Ovary (tissue), 9 donors: ENCODE measurements around the gene MAP3K7CL. TPM values are rescaled to one million over a fixed set of nuclear protein-coding genes. Genes with fewer than 3 reads are reported as not detected.

Experiments used
- DNase-seq, 5 donors: peaks; one replicate each; pipeline ENCODE4 v3.0.0-alpha.2; 2019 to 2020
- H3K27ac ChIP-seq, 2 donors: fragments of 200-600 bp; one replicate each; pipeline versions ENCODE4 v1.5.1 to v1.8.0; 2019 to 2022
- H3K27me3 ChIP-seq: fragments of 200-600 bp; one replicate; pipeline ENCODE4 v1.8.0; 2022
- H3K36me3 ChIP-seq: fragments of 200-600 bp; sonication (generic); one replicate; pipeline ENCODE4 v1.5.1; 2019
- H3K4me1 ChIP-seq: one replicate; pipeline ENCODE4 v1.8.1; 2013; ENCODE audit warnings: mild to moderate bottlenecking, moderate library complexity; ENCODE audit not compliant: insufficient read depth
- H3K4me3 ChIP-seq: fragments of 200-600 bp; sonication (generic); one replicate; pipeline ENCODE4 v1.5.1; 2017
- H3K9me3 ChIP-seq, 2 donors: fragments of 200-600 bp in 1 of 2; sonication (generic) in 1 of 2; one replicate each; pipeline versions ENCODE4 v1.5.1 to v1.8.1; 2013 to 2019; ENCODE audit warnings: mild to moderate bottlenecking in 1 of 2, moderate library complexity in 1 of 2
- CTCF ChIP-seq, 3 donors: fragments of 450-650 bp in 2 of 3; fragments of 200-600 bp in 1 of 3; IDR thresholded peaks; one replicate each; pipeline versions ENCODE4 v1.5.1 to v1.8.0; 2016 to 2022; ENCODE audit warnings: antibody characterized with exemption in 3 of 3, mild to moderate bottlenecking in 1 of 3
- EP300 ChIP-seq: sonication (generic); formaldehyde crosslinking; IDR thresholded peaks from one replicate; pipeline ENCODE4 v1.6.1; 2017; ENCODE audit warnings: antibody characterized with exemption
- POLR2A ChIP-seq: fragments of 450-650 bp; IDR thresholded peaks from one replicate; pipeline ENCODE4 v1.6.1; 2017; ENCODE audit warnings: antibody characterized with exemption, mild to moderate bottlenecking, moderate library complexity
- WGBS, 3 donors: extraction: QIAGEN DNeasy Blood & Tissue Kit in 1 of 3; methylation state at CpG; one replicate each; pipeline versions ENCODE4 v1.1.5 to v1.1.7; 2013 to 2017; 5-methylcytosine and 5-hydroxymethylcytosine counted together
- intact Hi-C, 4 donors: fragments of 100-400 bp; cut with DNase I; formaldehyde crosslinking; loops; one replicate each; pipeline versions ENCODE4 v1.11.0 to v1.15.1; 2022 to 2023
- polyA plus RNA-seq, 2 donors: library from polyadenylated mRNA; stranded (reverse); fragments of 200-250 nt in 1 of 2; fragments of 350-450 nt in 1 of 2; fragmentation: Illumina TruSeq in 1 of 2; extraction: RNeasy Lipid Tissue Mini Kit (QIAGEN cat#74804) in 1 of 2; gene quantifications; one replicate each; pipeline ENCODE4 v1.2.3, GENCODE V29; 2013 to 2014
- total RNA-seq, 7 donors: library from RNA; depleted of rRNA in 2 of 7; stranded (reverse); fragments of >200 nt in 2 of 7; fragmentation: NEBNext Ultra II Directional in 3 of 7; extraction: Animal tissue kit (Norgen Biotek cat#: 25700) in 3 of 7; gene quantifications; one replicate each; pipeline versions ENCODE4 v1.1.0 to v1.2.4, GENCODE V29; 2016 to 2023
- donor health status: DM: no; HTN: no; CAD: no; lungs with moderate emphysema.
- donor health status: DM: no; HTN: no; CAD: no.
- donor health status: Bipolar disorder and iron deficiency.
- donor health status: DM: yes; HTN: yes; CAD: no.
- donor health status: DM: no; HTN: no; CAD: no.
- donor health status: DM: yes; HTN: yes; CAD: no.

The MAP3K7CL gene
- total and polyA plus RNA-seq, 9 donors = 3.0 to 18.6 (median 6.7) TPM

- Histone ChIP-seq H3K36me3 (no peaks in the 10 kb centered on the region), H3K27ac (no peak overlapping the region), H3K4me3 (no peak overlapping the region), H3K9me3 (no peaks in the 10 kb centered on the region), H3K4me1 (no peaks in the 10 kb centered on the region), H3K27me3 (no peaks in the 10 kb centered on the region)
- no peak for DNase-seq
- TF ChIP-seq EP300 (no peak), POLR2A (no peak), CTCF (IDR thresholded peaks at IDR 0.05) (no peak)
- intact Hi-C loops = no loop called here
- WGBS, 3 donors = 36 to 59% (median 51%) methylated on average over 1 of the region's 1 CpG
These were observed 22.5 kb downstream of the MAP3K7CL start for GRCh38 chr21:29152916-29153315.

- H3K4me1 ChIP-seq = no peaks in the 10 kb centered on the region
- TF ChIP-seq EP300 (no peak), POLR2A (no peak), CTCF (IDR thresholded peaks at IDR 0.05) (no peak)
- H3K27me3 ChIP-seq = no peaks in the 10 kb centered on the region
- no peak for DNase-seq
- 87 to 92% (median 91%) methylated on average over 3 of the region's 3 CpGs for WGBS, 3 donors
- no peaks in the 10 kb centered on the region for H3K36me3 ChIP-seq
- H3K4me3 ChIP-seq = no peak overlapping the region
- no peaks in the 10 kb centered on the region for H3K9me3 ChIP-seq
- H3K27ac ChIP-seq = no peak overlapping the region
- intact Hi-C loops = no loop called here
These were observed 23.8 kb downstream of the MAP3K7CL start for GRCh38 chr21:29154270-29154669.

- intact Hi-C loops = no loop called here
- H3K4me3 ChIP-seq = peak overlapping the region; percentile 26
- no peaks in the 10 kb centered on the region for H3K4me1 ChIP-seq
- no peaks in the 10 kb centered on the region for H3K36me3 ChIP-seq
- no peaks in the 10 kb centered on the region for H3K9me3 ChIP-seq
- 37 to 42% (median 40%) methylated on average over 25 of the region's 25 CpGs for WGBS, 3 donors
- DNase-seq = peak; percentile 15 to 47 (median 22)
- TF ChIP-seq CTCF (IDR thresholded peaks at IDR 0.05) (no peak), POLR2A (no peak), EP300 (no peak)
- no peaks in the 10 kb centered on the region for H3K27me3 ChIP-seq
- no peak overlapping the region for H3K27ac ChIP-seq
These were observed 24.9 kb downstream of the MAP3K7CL start for GRCh38 chr21:29155118-29155932.

GRCh38 chr21:29155933-29156260 lies 25.5 kb downstream of the MAP3K7CL start:
- no peak for DNase-seq
- Histone ChIP-seq H3K9me3 (no peaks in the 10 kb centered on the region), H3K27ac (no peak overlapping the region), H3K36me3 (no peaks in the 10 kb centered on the region), H3K4me1 (no peaks in the 10 kb centered on the region), H3K4me3 (no peak overlapping the region), H3K27me3 (no peaks in the 10 kb centered on the region)
- intact Hi-C loops = no loop called here
- no peak for TF ChIP-seq EP300
- no peak for TF ChIP-seq CTCF (IDR thresholded peaks at IDR 0.05)
- TF ChIP-seq POLR2A = no peak
- WGBS, 3 donors = 85 to 95% (median 88%) methylated on average over 2 of the region's 2 CpGs
